ENCODE data around the gene FOXA2. TPM values are rescaled to one million over a fixed set of nuclear protein-coding genes. Genes with fewer than 3 reads are reported as not detected.

Gene FOXA2
- total and polyA plus RNA-seq, 5 experiments from 2014 or later, result not detected

DNA sequence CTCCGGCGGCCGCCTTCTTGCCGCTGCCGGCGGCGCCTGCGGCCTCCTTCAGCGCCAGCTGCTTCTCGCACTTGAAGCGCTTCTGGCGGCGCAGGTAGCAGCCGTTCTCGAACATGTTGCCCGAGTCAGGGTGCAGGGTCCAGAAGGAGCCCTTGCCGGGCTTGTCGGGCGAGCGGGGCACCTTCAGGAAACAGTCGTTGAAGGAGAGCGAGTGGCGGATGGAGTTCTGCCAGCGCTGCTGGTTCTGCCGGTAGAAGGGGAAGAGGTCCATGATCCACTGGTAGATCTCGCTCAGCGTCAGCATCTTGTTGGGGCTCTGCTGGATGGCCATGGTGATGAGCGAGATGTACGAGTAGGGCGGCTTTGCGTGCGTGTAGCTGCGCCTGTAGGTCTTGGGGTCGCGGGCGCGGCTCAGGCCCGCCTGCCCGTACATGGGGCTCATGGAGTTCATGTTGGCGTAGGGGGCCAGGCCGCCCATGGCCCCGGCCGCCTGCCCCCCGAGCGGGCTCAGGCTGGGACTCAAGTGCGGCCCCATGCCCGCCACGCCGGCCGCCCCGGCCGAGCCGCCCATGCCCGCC lies 1.9 kb downstream of the FOXA2 start:
- ATAC-seq, result no peak
- H3K36me3 Mint-ChIP-seq, result peaks cover 0 to 16% (median 0%) of the 10 kb centered on the region in 3 donors
- H3K27ac Mint-ChIP-seq, result no peak overlapping the region
- H3K9me3 Mint-ChIP-seq, result peaks cover 0 to 15% (median 0%) of the 10 kb centered on the region in 9 donors
- DNase-seq, result no peak
- peak overlapping the region in 1 of 10 donors; percentile 41 for H3K4me3 Mint-ChIP-seq
- H3K27me3 Mint-ChIP-seq, result peaks cover 31 to 69% (median 54%) of the 10 kb centered on the region in 5 donors
- POLR2A ChIA-PET, result no interaction called here
- H3K4me1 Mint-ChIP-seq, result peaks cover 0 to 7% (median 2%) of the 10 kb centered on the region in 4 donors

DNA sequence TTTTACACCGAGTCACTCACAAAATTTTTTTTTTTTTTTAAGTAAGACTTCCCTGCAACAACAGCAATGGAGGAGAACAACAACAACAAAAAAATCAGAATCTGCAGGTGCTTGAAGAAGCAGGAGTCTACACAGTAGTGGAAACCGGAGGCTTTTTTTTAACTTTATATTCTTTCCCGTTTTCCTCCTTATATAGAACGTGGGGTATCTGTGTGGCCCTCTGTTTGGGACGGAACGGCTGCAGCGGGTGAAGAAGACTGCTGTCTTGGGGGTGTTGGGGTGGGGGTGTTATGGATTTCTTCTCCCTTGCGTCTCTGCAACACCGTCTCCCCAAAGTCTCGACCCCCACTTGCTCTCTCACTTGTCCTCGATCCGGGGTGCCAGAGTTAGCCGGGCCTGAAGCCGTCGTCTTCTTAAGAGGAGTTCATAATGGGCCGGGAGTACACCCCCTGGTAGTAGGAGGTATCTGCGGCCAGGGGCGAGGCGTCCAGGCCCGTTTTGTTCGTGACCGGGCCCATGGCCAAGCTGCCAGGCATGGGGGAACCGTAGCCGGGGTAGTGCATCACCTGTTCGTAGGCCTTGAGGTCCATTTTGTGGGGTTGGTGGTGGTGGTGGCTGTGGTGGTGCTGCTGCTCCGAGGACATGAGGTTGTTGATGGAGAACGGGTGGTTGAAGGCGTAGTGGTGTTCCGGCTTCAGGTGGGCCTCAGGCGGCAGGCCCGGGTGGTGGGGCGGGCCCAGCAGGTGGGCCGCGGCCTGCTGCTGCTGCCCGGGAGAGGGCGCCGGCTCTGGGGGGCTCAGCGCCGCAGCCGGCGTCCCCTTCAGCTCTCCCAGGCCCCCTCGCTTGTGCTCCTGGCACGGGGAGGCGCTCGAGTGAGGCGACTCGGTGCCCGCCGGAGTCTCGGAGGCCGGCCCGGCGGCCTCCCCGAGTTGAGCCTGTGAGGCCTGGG lies 2.7 kb downstream of the FOXA2 start:
- POLR2A ChIA-PET, result no interaction called here

GRCh38 chr20:22579711-22580697 lies 4.4 kb downstream of the FOXA2 start:
- POLR2A ChIA-PET, result no interaction called here
- Mint-ChIP-seq H3K4me1 (peaks cover 0 to 5% (median 3%) of the 10 kb centered on the region in 4 donors), H3K27me3 (peaks cover 33 to 68% (median 54%) of the 10 kb centered on the region in 5 donors), H3K27ac (no peak overlapping the region), H3K36me3 (peaks cover 0 to 10% (median 1%) of the 10 kb centered on the region in 3 donors), H3K4me3 (no peak overlapping the region), H3K9me3 (peaks cover 0 to 12% (median 0%) of the 10 kb centered on the region in 9 donors)
- no peak for ATAC-seq
- no peak for DNase-seq

More for the DNA sequence above, 2.7 kb downstream of the FOXA2 start:
- peaks cover 0 to 13% (median 0%) of the 10 kb centered on the region in 3 donors for H3K36me3 Mint-ChIP-seq
- H3K27me3 Mint-ChIP-seq, result peaks cover 28 to 68% (median 52%) of the 10 kb centered on the region in 5 donors
- peak overlapping the region in 1 of 10 donors; percentile 35 for H3K4me3 Mint-ChIP-seq
- DNase-seq (no peak), ATAC-seq (no peak)
- H3K4me1 Mint-ChIP-seq, result peaks cover 0 to 7% (median 2%) of the 10 kb centered on the region in 4 donors
- peaks cover 0 to 15% (median 0%) of the 10 kb centered on the region in 9 donors for H3K9me3 Mint-ChIP-seq
- peak overlapping the region in 1 of 10 donors; percentile 2 for H3K27ac Mint-ChIP-seq

- H3K9me3 Mint-ChIP-seq, result peaks cover 0 to 11% (median 0%) of the 10 kb centered on the region in 9 donors
- H3K4me1 Mint-ChIP-seq, result peaks cover 0 to 5% (median 3%) of the 10 kb centered on the region in 4 donors
- POLR2A ChIA-PET, result no interaction called here
- no peak overlapping the region for H3K4me3 Mint-ChIP-seq
- H3K36me3 Mint-ChIP-seq, result peaks cover under 1 to 10% (median 1%) of the 10 kb centered on the region in 3 donors
- DNase-seq, result no peak
- peaks cover 39 to 77% (median 63%) of the 10 kb centered on the region in 5 donors for H3K27me3 Mint-ChIP-seq
- H3K27ac Mint-ChIP-seq, result no peak overlapping the region
- ATAC-seq, result no peak
These were observed 5.3 kb downstream of the FOXA2 start for GRCh38 chr20:22579119-22579427.

DNA sequence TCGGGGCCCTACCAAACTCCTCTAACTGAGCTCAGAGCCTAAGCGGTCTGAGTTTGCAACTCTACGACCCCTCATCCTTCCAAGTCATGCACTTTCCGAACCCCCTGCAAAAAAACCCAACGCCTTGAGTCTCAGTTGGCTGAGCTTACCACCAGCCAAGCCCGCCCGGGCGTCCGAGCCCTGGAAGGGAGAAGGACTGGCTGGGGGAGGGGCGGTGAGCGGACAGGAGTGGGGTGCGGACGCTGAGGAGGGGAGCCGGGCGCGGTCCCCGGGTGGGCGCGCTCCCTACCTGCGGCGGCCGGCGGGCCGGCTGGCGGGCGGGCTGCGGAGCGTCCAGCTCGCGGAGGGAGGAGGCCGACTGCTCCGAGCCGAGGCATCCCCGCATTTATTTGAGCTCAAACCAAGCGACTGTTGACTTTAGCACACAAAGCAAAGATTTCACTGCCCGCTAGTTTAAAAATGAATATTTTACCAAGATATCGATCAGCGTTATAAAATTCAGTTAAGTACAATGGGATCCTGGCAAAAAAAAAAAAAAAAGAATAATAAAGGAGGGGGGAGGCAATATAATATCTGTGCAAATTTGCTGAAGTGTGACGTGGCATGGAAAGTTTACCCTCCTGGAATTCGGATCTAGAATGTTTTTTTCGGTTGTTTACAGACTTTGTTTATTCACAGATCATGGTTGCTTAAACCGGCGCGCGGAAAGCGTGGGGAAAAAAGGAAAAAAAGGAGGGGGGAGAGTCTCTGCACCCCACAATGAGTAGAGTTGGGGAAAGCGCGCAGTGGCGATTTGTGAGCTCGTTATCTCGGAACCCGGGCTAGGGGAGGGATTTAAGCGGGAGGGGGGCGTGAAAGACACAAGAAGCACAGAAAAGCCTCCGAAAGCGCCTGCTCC lies 5.9 kb downstream of the FOXA2 start:
- POLR2A ChIA-PET, result no interaction called here
- H3K4me1 Mint-ChIP-seq, result peaks cover 0 to 5% (median 3%) of the 10 kb centered on the region in 4 donors
- no peak for ATAC-seq
- H3K9me3 Mint-ChIP-seq, result peaks cover 0 to 9% (median 0%) of the 10 kb centered on the region in 9 donors
- H3K27me3 Mint-ChIP-seq, result peaks cover 41 to 83% (median 67%) of the 10 kb centered on the region in 5 donors
- peaks cover 1 to 10% (median 5%) of the 10 kb centered on the region in 3 donors for H3K36me3 Mint-ChIP-seq
- DNase-seq, result no peak
- no peak overlapping the region for H3K27ac Mint-ChIP-seq
- peak overlapping the region in 1 of 10 donors; percentile 4 for H3K4me3 Mint-ChIP-seq

DNA sequence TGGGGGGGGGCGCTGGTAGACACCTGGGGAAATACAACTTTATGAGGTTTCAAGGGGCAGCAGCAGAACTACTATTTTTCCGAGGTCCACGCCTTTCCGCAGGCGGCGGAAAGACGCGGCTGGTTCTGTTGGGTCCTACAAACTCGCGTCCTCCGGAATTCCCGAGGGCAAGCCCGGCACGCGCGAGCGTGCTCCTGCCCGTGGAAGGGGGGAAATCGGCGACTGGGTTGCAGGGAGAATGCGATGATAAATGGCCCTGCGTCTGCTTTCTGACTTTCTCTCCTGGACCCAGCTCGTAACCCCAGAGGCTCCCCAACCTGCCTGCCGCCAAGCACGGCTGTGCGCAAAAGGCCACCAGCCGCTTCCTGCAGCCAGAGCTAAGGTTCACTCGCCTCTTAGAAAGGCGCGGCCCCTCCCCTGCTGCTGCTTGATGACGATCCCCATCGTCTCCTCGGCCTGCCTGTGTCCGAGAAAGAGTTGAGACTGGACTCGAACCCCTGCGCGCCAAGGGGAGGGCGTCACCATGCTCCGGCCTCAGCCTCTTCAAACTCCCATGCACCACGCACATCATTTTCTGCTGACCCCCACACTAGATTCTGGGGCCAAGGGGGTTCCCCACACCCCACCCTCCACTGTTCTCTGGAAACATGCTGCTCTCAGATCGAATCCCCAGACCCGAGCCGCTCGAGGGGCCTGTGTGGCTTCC lies 6.7 kb downstream of the FOXA2 start:
- peaks cover 0 to 9% (median 0%) of the 10 kb centered on the region in 9 donors for H3K9me3 Mint-ChIP-seq
- no peak for DNase-seq
- POLR2A ChIA-PET, result no interaction called here
- peaks cover 1 to 11% (median 5%) of the 10 kb centered on the region in 3 donors for H3K36me3 Mint-ChIP-seq
- no peak overlapping the region for H3K27ac Mint-ChIP-seq
- H3K4me1 Mint-ChIP-seq, result peaks cover 0 to 4% (median 3%) of the 10 kb centered on the region in 4 donors
- no peak for ATAC-seq
- H3K27me3 Mint-ChIP-seq, result peaks cover 47 to 91% (median 72%) of the 10 kb centered on the region in 5 donors
- H3K4me3 Mint-ChIP-seq, result no peak overlapping the region

- Mint-ChIP-seq H3K27me3 (peaks cover 51 to 96% (median 75%) of the 10 kb centered on the region in 5 donors), H3K36me3 (peaks cover 1 to 11% (median 5%) of the 10 kb centered on the region in 3 donors), H3K27ac (peak overlapping the region in 1 of 10 donors; percentile 29), H3K9me3 (peaks cover 0 to 9% (median 0%) of the 10 kb centered on the region in 9 donors), H3K4me3 (no peak overlapping the region), H3K4me1 (peaks cover 0 to 4% (median 3%) of the 10 kb centered on the region in 4 donors)
- POLR2A ChIA-PET, result interaction anchor here (0.6 kb wide), 1 partner anchor 1064 kb away, joined by 3 read pairs; no protein-coding TSS in a partner anchor
- no peak for DNase-seq
- ATAC-seq, result no peak
These were observed 7.4 kb downstream of the FOXA2 start for GRCh38 chr20:22576733-22577514.

DNA sequence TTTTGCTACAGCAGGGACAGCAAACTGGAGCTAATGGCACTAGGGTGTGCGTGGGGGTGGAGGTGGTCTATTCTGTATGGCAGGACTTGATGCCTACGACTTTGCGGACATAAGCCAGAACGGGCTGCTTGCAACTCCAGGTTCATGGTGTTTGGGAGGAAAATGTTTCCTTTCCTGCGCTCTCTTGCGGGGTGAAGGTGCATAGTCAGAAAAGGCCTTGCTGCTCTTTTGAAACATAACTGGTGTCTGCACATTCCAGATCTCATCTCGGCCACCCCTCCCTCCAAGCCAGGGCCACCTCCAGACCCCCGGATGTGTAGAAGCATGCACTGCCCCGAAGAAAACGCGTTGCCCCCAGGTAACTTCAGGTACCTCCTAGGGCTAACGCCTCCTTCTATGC lies 8.1 kb downstream of the FOXA2 start:
- ATAC-seq, result no peak
- Mint-ChIP-seq H3K36me3 (peaks cover 1 to 7% (median 5%) of the 10 kb centered on the region in 3 donors), H3K27me3 (peaks cover 52 to 96% (median 75%) of the 10 kb centered on the region in 5 donors), H3K4me3 (no peak overlapping the region), H3K9me3 (peaks cover 0 to 11% (median 4%) of the 10 kb centered on the region in 9 donors), H3K27ac (no peak overlapping the region), H3K4me1 (peaks cover 0 to 4% (median 3%) of the 10 kb centered on the region in 4 donors)
- DNase-seq, result no peak
- POLR2A ChIA-PET, result interaction anchor here (0.6 kb wide), 1 partner anchor 1064 kb away, joined by 3 read pairs; no protein-coding TSS in a partner anchor

- no peak for ATAC-seq
- peaks cover 51 to 96% (median 76%) of the 10 kb centered on the region in 5 donors for H3K27me3 Mint-ChIP-seq
- H3K4me1 Mint-ChIP-seq, result peaks cover 0 to 7% (median 3%) of the 10 kb centered on the region in 4 donors
- peaks cover 0 to 11% (median 4%) of the 10 kb centered on the region in 9 donors for H3K9me3 Mint-ChIP-seq
- POLR2A ChIA-PET, result no interaction called here
- no peak overlapping the region for H3K4me3 Mint-ChIP-seq
- H3K27ac Mint-ChIP-seq, result no peak overlapping the region
- no peak for DNase-seq
- H3K36me3 Mint-ChIP-seq, result peaks cover 1 to 9% (median 5%) of the 10 kb centered on the region in 3 donors
These were observed 8.6 kb downstream of the FOXA2 start for GRCh38 chr20:22575737-22576136.

DNA sequence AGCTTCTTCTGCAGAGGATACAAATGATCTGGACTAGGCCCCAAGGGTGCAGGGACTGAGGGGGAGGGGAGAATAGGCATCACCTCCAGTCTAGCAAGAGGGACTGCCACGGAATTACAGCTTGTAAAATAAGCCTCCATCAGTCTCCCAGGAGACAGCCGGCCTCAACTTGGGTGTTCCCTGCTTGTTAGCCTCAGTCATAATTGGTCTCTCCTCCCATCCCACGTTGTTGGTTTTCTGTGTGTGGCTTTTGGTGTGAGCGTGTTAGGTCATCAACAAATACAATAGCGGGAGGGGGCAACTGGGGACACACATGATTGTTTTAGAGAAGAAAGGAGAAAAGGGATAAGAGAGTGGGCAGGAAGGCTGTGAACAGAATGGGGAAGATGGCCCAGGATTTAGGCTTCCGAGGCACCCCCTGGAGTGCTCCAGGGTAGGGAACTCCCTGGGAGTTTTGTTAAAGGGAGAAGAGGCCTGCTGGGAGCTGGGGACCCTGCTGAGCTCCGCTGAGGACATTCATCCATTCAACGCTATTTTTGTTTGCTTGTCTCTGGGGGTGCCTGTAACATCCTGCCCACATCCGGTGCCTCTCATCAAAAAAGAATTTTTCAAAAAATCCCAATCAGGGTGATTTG lies 9.2 kb downstream of the FOXA2 start:
- no peak overlapping the region for H3K4me3 Mint-ChIP-seq
- POLR2A ChIA-PET, result no interaction called here
- H3K27me3 Mint-ChIP-seq, result peaks cover 49 to 93% (median 74%) of the 10 kb centered on the region in 5 donors
- ATAC-seq, result no peak
- no peak for DNase-seq
- peaks cover 0 to 11% (median 4%) of the 10 kb centered on the region in 9 donors for H3K9me3 Mint-ChIP-seq
- H3K36me3 Mint-ChIP-seq, result peaks cover 1 to 6% (median 5%) of the 10 kb centered on the region in 3 donors
- H3K4me1 Mint-ChIP-seq, result peaks cover 0 to 7% (median 3%) of the 10 kb centered on the region in 4 donors
- no peak overlapping the region for H3K27ac Mint-ChIP-seq
